Left colon (tissue), 2 donors: Measurements from ENCODE around the gene PNMA8A. TPM values are rescaled to one million over a fixed set of nuclear protein-coding genes. Genes with fewer than 3 reads are reported as not detected.

Experiments
- ATAC-seq: fragments of 200-7000 bp; cut with Tn5 transposase; one replicate; pipeline ENCODE4 v1.9.1; 2020; ENCODE audit warnings: mild to moderate bottlenecking, moderate library complexity
- DNase-seq, 2 donors: peaks; one replicate each; pipeline ENCODE4 v3.0.0-alpha.2; 2020
- intact Hi-C, 2 donors: fragments of 100-400 bp; cut with DNase I in 1 of 2; cut with micrococcal nuclease in 1 of 2; formaldehyde crosslinking; loops; one replicate each; pipeline versions ENCODE4 v1.11.2 to v1.14.0; 2022; cut with DNase I, micrococcal nuclease
- total RNA-seq, 2 donors: library from RNA; stranded (reverse); fragmentation: NEBNext Ultra II Directional; extraction: Animal tissue kit (Norgen Biotek cat#: 25700); gene quantifications; one replicate each; pipeline ENCODE4 v1.2.1, GENCODE V29; 2021
- donor health status: DM: no; HTN: no; CAD: no.
- donor health status: DM: yes; HTN: yes; CAD: no.

PNMA8A gene
- total RNA-seq, 2 donors from 2014 or later: 0.24 to 1.1 TPM

DNA sequence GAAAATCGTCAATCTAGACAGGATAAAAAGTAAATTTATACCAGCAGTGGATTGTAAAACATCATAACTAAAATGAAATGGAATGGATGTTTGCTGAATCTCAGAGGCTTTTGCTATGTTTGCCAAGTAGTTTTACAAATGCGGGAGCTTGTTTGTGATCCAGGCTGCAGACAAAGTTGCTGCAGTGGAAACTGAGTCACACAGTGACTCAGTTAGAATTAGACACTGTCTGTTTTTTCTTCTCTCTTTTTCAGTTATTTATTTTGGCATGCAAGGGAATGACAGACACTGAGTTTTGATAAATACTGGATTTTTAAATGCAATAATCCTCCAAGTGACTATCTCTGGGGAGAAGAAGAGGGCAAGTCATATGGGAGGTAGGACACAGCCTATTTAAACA is 4.6 kb upstream of the PNMA8A start:
- intact Hi-C loops: no loop called here
- ATAC-seq: no peak

DNA sequence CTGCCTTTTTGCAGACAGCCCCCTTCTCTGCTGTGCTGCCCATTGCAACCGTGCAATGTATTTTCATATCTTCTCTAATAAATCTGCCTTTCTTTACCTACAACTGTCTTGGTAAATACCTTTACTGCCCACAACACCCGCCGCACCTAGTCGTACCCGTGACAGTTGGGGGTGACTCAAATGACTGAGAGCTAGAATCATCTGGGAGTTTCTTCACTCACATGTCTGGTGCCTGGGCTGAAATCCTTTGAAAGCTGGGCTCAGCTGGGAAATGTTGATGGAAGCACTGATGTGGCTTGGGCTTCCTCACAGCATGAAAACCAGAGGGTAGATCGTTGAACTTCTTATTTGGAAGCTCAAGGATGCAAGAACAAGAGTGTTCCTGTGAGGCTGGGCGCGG is 2.8 kb upstream of the PNMA8A start:
- ATAC-seq: no peak
- DNase-seq: no peak
- intact Hi-C loops: no loop called here

More for the DNA sequence above, 4.6 kb upstream of the PNMA8A start:
- DNase-seq: no peak

GRCh38 chr19:46472592-46472991 is 1.2 kb upstream of the PNMA8A start:
- no peak for DNase-seq
- ATAC-seq: no peak
- intact Hi-C loops: no loop called here

DNA sequence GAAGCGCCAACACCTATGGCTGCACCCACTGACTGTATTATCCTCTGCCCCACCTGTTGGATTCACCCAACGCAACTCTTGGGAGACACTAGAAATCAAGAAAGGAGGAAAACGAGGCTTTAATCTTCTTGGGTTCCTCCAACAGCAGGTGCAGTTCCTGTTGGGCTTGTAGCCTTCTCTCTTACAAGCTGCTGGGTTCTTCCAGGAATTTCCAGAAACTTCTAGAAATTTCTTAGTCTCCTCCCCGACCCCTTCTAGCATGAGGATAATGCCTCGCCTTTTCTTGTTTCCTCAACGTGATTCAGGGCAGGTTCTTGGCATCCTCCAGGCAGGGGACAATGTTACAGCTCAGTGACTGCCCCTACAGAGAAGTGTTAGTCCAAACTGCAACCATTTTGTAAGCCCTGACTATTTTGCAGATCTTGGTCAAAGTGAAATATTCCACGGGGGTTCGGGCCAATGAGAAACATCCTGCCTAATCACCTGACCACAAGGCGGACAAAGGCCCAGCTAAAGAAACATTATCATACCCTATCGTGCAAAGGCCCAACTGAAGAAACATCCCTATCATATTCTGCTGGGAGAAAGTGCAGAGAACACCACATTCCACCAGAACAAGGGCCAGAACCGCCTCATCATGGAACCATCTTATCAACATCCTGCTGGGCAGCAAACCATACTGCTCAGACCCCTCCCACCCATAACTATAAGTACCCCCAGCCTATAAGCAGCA is 614 bp upstream of the PNMA8A start:
- ATAC-seq: no peak
- intact Hi-C loops: no loop called here
- DNase-seq: no peak

- intact Hi-C loops: no loop called here
- no peak for DNase-seq
Measured at GRCh38 chr19:46470376-46470775, 987 bp downstream of the PNMA8A start.

DNA sequence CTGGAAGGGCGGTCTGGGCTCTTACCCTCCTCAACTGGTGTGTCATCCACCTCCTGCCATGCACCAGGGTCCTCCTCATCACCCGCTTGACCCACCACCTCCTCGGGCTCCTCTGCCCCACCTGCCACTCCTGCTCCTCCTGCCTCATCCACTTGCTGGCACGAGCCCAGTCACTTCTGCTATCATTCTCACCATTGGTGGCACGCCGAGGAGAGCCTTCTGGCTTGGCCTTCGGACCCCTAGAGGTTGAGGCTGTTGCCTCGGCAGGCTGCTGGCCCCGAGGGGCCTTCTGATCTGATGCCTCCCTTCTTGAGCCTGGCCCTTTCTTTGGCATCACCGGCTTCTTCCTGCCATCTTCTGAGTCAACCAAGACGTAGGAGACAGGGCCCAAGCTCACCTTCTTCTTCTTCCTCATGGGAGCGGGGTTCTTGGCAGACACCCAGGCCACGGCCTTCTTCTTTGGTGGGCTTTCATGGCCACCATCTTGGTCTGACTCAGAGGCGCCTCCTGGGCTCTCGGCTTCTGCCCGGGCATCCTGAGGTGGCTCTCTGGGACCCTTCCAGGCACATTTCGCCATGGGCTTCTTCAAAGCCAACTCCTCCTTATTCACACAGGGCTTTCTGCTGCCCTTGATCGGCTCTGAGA is 1.7 kb downstream of the PNMA8A start:
- DNase-seq (no peak), ATAC-seq (no peak)
- intact Hi-C loops: no loop called here

More at GRCh38 chr19:46470376-46470775, 987 bp downstream of the PNMA8A start:
- ATAC-seq: no peak

DNA sequence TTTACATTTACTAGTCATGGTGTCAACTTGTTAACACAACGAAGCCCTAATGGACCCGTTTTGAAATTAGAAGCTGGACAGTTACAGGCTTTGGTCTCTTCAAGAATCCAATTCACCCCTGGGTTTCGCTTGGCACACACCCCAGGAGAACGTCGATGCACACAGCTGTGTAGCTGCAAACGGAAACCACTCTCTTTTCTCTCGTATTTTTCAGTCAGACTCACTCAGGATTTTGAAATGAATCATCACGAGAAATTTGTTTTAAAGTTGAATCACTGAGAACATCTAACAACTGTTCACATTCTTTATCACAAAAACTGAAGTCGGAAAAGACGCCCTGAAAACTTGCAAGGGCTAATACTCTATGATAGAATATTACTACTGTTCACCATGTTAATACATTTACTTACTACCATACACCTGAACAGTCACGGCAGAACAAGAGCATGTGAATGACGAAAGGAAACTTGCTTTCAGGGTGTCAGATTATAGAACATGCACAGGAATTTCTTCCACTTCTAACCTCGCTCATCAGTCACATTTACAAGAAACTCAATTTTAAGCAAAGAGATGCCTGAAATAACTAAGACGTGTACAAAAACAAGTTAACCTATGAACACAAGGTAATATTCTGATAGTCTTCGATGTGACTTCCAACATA is 4.7 kb downstream of the PNMA8A start:
- DNase-seq (peak in 1 of 2 donors; percentile 20), ATAC-seq (no peak)
- intact Hi-C loops: no loop called here

DNA sequence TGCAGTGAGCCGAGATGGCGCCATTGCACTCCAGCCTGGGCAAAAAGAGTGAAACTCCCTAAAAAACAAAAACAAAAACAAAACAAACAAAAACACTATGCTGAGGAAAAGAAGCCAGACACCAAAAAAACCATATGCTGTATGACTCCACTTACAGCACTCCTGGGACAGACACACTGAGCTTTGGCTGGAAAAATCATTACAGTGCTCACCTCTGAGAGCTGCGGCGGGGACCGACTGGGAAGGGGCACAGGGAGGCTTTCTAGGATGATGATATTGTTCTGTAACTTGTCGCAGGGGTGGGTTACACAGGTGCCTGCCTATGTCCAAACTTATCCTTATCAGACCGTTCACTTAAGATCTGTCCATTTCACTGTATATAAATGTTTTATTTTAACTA is 7.8 kb downstream of the PNMA8A start:
- DNase-seq (no peak), ATAC-seq (no peak)
- intact Hi-C loops: no loop called here

- DNase-seq: no peak
- intact Hi-C loops: no loop called here
- no peak for ATAC-seq
Measured at GRCh38 chr19:46461537-46461936, 9.8 kb downstream of the PNMA8A start.

DNA sequence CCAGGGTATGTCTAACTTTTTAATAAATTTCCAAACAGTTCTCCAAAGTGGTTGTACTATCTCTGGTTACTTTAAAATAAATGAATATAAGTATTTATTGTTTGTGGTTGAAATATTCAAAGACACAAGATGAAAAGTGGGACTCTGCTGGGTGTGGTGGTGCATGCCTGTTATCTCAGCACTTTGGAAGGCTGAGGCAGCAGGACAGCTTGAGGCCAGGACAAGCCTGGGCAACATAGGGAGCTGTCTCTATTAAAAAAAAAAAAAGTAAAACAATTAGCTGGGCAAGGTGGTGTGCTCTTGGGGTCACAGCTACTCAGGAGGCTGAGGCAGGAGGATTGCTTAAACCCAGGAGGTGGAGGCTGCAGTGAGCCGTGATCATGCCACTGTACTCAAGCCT is 10.4 kb downstream of the PNMA8A start:
- DNase-seq: no peak
- intact Hi-C loops: no loop called here
- no peak for ATAC-seq

DNA sequence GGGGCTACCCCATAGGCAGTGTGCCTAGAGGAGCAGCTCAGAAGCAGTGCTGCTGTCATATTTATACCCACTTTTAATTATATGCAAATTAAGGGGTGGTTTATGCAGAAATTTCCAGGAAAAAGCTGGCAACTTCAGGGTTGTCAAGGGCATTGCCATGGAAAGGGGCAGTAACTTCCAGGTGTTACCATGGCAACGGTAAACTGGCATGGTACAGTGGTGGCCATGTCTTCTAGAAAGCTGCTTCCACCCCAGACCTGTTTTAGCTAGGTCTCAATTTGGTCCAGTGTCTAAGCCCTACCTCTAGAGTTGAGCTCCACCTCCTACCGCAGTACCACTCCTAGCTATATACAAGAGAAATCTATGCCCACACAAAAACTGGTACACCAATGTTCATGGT is 11.3 kb downstream of the PNMA8A start:
- intact Hi-C loops: no loop called here
- ATAC-seq (no peak), DNase-seq (no peak)

- DNase-seq (no peak), ATAC-seq (no peak)
- intact Hi-C loops: no loop called here
Measured at GRCh38 chr19:46456930-46457329, 14.4 kb downstream of the PNMA8A start.

GRCh38 chr19:46454244-46454643 is 17.1 kb downstream of the PNMA8A start:
- DNase-seq (no peak), ATAC-seq (no peak)
- intact Hi-C loops: no loop called here

DNA sequence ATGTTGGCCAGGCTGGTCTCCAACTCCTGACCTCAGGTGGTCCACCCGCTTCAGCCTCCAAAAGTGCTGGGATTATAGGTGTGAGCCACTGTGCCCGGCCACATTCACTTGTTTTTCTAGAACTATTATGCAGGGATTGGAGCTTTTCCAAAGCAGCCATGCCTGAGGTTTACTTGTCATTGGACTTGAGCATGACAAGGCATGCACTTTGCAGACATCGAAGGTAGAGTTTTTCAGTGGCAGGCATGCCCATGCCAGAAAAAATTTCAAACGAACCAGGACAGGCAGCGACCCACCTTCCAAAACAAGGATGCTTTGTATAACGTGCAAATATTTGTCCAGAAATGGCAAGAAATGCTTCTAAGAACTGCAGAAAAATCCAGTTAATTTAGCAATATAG is 17.7 kb downstream of the PNMA8A start:
- intact Hi-C loops: no loop called here
- DNase-seq: no peak
- ATAC-seq: no peak

DNA sequence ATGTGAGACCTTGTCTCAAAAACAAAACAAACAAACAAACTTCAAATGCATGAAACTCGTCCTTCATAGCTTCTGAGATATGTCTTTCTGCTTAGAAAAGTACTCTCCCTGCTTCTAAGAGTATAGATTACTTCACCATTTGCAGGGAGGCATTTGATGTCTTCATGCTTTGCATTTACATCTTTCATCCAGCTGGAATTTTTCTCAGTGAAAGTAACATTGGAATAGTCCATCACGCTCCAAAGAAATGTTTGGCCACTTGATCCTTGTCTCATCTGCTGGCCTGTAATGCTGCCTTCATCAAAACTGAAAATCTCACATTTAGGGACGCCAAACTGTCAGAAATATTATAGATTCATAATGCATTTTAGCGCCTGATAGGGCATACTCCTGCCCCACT is 19.2 kb downstream of the PNMA8A start:
- intact Hi-C loops: no loop called here
- DNase-seq: no peak
- ATAC-seq: no peak

DNA sequence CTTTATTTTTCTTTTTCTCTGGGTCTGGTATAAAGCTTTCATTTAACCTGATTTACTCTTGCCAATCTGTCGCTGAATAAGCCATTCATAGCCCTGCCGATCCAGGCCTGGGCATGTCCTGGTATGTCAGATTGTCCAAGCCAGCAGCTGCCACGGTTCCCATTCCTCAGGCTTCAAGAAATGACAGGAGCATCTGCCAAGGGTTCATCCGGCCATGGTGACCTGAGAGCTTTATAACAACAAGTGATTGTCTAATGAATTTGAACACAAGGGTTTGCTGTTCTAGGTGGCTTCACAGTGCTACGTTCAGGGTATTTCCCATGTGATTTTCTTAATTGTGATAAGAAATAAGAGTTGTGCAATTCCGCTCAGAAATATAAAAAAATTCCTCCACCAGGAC is 20.0 kb downstream of the PNMA8A start:
- DNase-seq (no peak), ATAC-seq (no peak)
- intact Hi-C loops: no loop called here

GRCh38 chr19:46450737-46451136 is 20.6 kb downstream of the PNMA8A start:
- ATAC-seq: no peak
- DNase-seq: no peak
- intact Hi-C loops: no loop called here

DNA sequence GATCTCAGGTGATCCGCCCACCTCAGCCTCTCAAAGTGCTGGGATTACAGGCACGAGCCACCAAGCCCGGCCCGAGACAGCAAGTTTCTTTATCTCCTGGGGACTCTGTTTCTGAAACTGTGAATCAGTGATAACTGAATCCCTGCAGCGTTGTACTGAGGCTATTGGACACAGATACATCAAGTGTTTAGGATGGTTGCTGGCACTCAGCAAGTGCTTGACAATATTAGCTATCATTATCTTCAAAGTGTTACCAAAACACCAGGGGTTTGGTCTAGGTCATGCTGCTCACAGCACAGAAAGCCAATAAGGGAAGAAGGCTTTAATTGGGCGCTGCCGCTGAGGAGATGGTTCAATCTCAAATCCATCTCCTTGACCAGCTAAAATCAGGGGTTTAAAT is 22.1 kb downstream of the PNMA8A start:
- intact Hi-C loops: no loop called here
- ATAC-seq (no peak), DNase-seq (no peak)

GRCh38 chr19:46448601-46449000 is 22.8 kb downstream of the PNMA8A start:
- intact Hi-C loops: no loop called here
- ATAC-seq (no peak), DNase-seq (no peak)

- DNase-seq: no peak
- no peak for ATAC-seq
- intact Hi-C loops: no loop called here
Measured at GRCh38 chr19:46447824-46448223, 23.5 kb downstream of the PNMA8A start.
